AG09319 (cell line): Measurements from ENCODE around the gene ABHD14A.

Experiments
- DNase-seq: peaks from one replicate; pipeline ENCODE4 v3.0.0-alpha.2; 2010; ENCODE audit warnings: low read depth; ENCODE audit errors: extremely low read depth
- CTCF ChIP-seq: IDR thresholded peaks from 2 replicates; pipeline ENCODE4 v1.5.1; 2011; ENCODE audit warnings: low read depth, mild to moderate bottlenecking, inconsistent platforms, low read length, moderate library complexity

Gene ABHD14A

GRCh38 chr3:51967384-51968169 lies 7.3 kb upstream of the ABHD14A start, which contains the start of gene PCBP4:
Gene PCBP4, minus strand, starts transcription at chr3:51967454. Its CDS starts 6,214 bp downstream, at chr3:51961240.
- no peak for TF ChIP-seq CTCF
- no peak for DNase-seq

- no peak for TF ChIP-seq CTCF
- DNase-seq: no peak
These were observed 6.6 kb upstream of the ABHD14A start for GRCh38 chr3:51968170-51968775.

GRCh38 chr3:51968883-51969678 lies 5.8 kb upstream of the ABHD14A start:
- no peak for DNase-seq

GRCh38 chr3:51969841-51970240 lies 5.0 kb upstream of the ABHD14A start:
- DNase-seq: no peak
- TF ChIP-seq CTCF: no peak

More at GRCh38 chr3:51968883-51969678, 5.8 kb upstream of the ABHD14A start:
- TF ChIP-seq CTCF: no peak

GRCh38 chr3:51970606-51971300 lies 4.1 kb upstream of the ABHD14A start:
- TF ChIP-seq CTCF: no peak
- no peak for DNase-seq

- TF ChIP-seq CTCF: no peak
- DNase-seq: no peak
These were observed 3.5 kb upstream of the ABHD14A start for GRCh38 chr3:51971350-51971749.
